NCI-H526 treated with DMSO at 0.1 percent for 48 hours (cell line): Measurements from ENCODE around the gene IL3.
"Not testable (repeated sequence)": the region's sequence is repeated elsewhere in the genome, so short reads cannot be mapped to it uniquely, and the experiment has no call there.

ENCODE experiments used
- DNase-seq: peaks from one replicate; lab custom pipeline; 2025; lab: John Stamatoyannopoulos, UW

The IL3 gene

DNA sequence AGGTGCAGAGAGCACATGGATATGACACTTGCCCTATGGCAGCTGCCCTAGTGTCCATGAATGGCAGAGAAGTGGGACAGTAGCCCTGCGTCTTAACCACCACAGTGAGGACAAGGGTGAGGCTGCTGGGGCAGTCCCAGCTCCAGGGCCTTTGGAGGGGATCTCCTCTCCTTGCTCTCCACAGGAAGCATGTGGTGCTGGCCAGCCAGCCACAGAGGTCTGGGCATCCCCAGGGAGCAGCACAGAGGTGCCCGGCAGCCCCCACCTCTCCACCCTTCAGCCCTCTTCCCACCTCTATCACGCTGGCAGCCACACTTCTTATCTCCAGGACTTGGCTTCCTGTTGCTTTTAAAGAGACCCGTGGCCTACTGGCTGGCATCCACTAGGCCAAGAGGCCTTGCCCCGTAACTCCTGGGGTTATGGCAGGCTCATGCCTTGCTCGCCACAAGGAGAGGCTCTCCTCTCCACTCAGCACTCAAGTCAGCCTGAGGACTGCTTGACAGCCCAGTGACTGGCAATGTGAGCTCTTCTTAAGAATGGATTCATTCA, 35.0 kb downstream of the IL3 start:
- no peak for DNase-seq

- no peak for DNase-seq
These were observed 36.4 kb downstream of the IL3 start for GRCh38 chr5:132096904-132097303.

- no peak for DNase-seq
These were observed 37.7 kb downstream of the IL3 start for GRCh38 chr5:132098151-132098594.

DNA sequence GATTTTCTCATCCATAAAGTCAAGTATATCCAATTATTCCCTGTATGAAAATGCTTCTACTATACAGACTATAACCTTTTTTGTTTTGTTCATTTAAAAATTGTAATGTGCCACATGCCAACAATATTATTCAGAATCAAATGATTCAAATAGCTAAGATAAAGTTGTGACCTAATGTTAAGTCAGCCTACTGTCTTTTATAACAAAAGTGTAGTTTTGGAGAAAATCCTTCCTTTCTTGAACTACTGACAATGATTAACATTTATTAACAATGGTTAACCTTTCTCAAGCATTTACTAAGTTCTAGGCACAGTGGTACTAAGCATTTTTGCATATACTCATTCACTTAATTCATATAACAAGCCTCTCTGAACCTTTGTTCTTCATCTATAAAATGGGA, 38.2 kb downstream of the IL3 start:
- DNase-seq, result no peak

DNA sequence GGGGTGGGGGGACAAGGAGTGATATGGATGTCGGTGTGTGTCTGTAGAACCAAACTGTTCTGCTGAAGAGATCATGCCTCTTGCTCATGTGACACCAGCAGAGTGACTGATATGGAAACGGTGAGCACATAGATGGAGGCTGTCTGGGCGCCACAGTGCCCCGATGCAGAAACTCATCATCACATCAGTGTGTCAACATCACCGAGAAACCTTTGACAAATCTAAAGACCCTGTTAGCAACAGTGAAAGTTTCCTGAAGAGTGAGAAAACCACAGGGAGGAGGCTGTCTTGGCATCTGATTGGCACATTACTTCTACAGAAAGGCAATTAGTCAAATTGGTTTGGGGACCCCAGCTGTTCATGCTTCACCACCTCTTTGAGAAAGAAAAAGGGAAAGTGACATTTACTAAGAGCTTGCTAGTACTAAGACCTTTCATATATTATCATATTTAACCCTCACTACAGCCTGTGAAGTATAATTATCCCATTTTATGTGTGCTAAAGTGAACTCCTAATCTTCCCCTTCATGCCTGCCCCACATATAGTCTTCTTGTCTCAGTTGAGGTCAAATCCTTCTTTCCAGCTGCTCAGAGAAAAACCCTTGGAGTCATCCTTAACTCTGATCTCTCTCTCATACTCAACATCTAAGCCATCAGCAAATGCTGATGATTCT, 38.8 kb downstream of the IL3 start:
- DNase-seq, result no peak

GRCh38 chr5:132099905-132100304, 39.5 kb downstream of the IL3 start:
- no peak for DNase-seq

DNA sequence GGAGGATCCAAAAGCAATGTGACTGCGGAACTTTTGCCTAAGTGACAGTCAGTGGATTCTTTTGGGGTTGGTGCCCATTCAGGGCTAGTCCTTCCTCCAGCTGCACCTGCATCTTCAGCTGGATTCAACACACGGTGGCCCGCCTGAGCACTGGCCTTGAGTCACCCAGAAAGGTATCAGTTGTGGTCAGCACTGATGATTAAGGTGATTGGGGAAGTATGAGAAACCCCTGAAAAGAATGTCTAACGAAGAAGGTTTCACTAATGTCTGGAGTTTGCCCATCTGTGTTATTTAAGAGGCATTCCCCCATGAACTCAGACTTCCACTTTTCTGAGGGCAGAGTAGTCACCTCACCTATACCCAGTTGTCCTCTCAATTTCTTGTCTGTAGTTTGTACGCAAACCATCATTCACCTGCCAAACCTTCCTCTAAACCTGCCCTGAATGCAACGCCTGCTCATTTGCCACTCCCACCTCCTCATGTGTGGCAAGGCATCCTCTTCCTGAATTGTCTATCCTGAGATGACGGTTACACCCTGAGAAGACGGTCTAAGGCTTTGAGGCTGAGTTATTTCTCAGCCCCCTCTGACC, 40.3 kb downstream of the IL3 start:
- no peak for DNase-seq

- no peak for DNase-seq
These were observed 41.0 kb downstream of the IL3 start for GRCh38 chr5:132101385-132101880.

GRCh38 chr5:132102101-132102701, 41.7 kb downstream of the IL3 start:
- no peak for DNase-seq

- DNase-seq, result no peak
These were observed 42.5 kb downstream of the IL3 start for GRCh38 chr5:132102944-132103331.

- no peak for DNase-seq
These were observed 43.0 kb downstream of the IL3 start for GRCh38 chr5:132103332-132103951.

- DNase-seq, result no peak
These were observed 43.5 kb downstream of the IL3 start for GRCh38 chr5:132103969-132104391.

DNA sequence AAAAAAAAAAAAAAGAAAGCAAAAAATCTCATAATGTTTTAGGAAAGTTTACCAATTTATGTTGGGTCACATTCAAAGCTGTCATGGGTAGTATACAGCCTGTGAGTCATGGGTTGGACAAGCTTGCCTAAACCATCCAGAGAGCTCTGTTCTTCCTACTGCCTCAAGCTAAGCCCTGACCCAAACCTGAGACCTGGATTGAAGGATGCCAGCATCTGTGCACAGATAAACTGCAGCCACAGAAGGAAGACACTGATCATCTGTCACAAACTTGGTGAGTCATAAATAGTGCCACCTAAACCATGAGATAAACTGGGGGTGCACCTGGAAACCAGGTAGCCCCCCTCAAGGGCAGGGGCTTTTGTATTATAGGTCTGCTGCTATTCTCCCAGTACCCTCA, 44.1 kb downstream of the IL3 start:
- no peak for DNase-seq

DNA sequence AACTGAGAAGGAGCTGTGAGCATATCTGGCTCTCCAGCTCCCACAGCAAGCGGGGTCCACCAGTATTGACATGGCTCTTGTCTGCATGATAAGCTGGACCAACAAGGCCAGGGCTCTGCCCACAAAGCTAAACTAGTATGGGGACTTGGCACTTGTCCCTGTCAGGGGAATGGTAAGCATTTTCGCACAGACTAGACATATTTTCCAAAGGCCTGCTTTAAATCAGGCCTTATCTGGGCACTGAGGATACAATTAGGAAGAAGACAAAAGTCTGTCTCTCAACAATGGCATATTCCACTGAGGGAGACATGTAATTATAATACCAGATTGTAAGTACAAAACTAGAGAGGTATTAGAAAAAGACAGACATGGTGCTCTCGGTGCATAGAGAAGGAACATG, 45.2 kb downstream of the IL3 start:
- no peak for DNase-seq

DNA sequence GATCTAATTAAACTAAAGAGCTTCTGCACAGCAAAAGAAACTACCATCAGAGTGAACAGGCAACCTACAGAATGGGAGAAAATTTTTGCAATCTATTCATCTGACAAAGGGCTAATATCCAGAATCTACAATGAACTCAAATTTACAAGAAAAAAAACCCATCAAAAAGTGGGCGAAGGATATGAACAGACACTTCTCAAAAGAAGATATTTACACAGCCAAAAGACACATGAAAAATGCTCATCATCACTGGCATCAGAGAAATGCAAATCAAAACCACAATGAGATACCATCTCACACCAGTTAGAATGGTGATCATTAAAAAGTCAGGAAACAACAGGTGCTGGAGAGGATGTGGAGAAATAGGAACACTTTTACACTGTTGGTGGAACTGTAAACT, 48.0 kb downstream of the IL3 start:
- not testable (repeated sequence) for DNase-seq

DNA sequence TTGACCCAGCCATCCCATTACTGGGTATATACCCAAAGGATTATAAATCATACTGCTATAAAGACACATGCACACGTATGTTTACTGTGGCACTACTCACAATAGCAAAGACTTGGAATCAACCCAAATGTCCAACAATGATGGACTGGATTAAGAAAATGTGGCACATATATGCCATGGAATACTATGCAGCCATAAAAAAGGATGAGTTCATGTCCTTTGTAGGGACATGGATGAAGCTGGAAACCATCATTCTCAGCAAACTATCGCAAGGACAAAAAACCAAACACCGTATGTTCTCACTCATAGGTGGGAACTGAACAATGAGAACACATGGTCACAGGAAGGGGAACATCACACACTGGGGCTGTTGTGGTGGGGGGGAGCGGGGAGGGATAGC, 48.5 kb downstream of the IL3 start:
- not testable (repeated sequence) for DNase-seq

- DNase-seq, result no peak
These were observed 49.1 kb downstream of the IL3 start for GRCh38 chr5:132109494-132110053.

DNA sequence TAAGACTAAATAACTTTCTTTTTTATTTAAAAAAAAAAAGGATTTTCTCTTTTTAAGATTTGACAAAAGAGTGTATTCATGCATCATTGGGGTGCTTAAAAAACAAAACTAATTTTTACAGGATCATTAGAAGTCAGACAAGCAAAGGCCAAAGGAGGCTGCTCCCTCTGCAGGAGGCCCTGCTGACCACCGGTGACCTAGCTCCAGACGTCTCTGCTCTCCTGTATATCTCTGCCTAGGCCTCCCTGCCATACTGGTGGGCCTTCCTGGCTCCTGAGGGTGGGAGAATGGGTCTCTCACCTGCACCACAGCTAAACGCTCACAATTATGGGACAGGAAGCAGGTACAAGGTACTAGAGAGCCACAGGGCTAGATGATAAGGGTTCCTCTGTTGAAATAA, 49.7 kb downstream of the IL3 start:
- no peak for DNase-seq

DNA sequence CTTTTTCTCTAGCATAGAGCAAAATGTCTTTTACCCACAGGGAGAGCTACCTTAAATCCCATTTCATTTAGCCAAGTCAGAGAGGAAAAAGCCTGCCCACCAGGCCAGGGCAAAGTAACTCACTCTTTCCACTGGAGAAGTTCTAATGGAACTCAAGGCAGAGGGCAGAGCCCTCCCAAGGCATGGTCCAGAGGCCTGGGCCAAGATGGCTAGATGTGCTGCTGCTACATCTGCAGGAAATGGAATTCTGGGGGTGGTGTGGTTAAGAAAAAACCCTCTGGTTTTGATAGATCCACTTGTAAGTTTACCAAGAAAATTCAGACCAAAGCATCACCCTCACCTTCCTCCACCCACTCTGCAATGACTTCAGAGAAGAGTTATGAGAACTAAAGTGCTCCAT, 50.5 kb downstream of the IL3 start:
- no peak for DNase-seq

DNA sequence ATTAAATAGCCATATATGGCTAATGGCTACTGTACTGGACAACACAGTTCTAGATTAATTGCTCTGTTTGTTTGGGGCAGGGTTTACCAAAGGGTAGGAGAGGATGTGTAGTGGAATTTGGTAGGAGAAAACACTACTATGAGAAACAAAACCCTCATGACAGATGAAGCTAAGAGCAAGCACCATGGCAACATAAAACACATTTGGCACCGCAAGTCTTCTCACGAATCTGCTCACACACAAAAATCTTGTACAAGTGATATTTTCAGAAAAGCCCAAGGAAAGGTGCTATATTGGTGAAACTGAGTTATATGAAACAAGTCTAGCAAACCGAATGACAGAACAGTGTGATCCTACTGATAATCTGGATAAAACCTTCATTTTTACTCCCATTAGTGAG, 51.7 kb downstream of the IL3 start:
- no peak for DNase-seq
